Left lobe of liver (tissue), 2 donors: Measurements from ENCODE around the gene NCL. TPM values are rescaled to one million over a fixed set of nuclear protein-coding genes. Genes with fewer than 3 reads are reported as not detected.

Experiments
- ATAC-seq: fragments of 200-7000 bp; cut with Tn5 transposase; one replicate; pipeline ENCODE4 v1.9.1; 2020; ENCODE audit warnings: mild to moderate bottlenecking, moderate library complexity
- DNase-seq: peaks from one replicate; pipeline ENCODE4 v3.0.0-alpha.2; 2020; ENCODE audit warnings: low spot score
- total RNA-seq: library from RNA; stranded (reverse); gene quantifications from one replicate; pipeline ENCODE4 v1.2.1, GENCODE V29; 2021
- donor health status: DM: no; HTN: no; CAD: no; lungs with moderate emphysema.
- donor health status: DM: no; HTN: yes; CAD: no.

The NCL gene
- 126 TPM for total RNA-seq

GRCh38 chr2:231463698-231464575 is at the start of gene NCL:
Gene NCL (minus strand): TSS chr2:231464484. CDS start chr2:231464353, 131 bp downstream.
- peak; percentile 77 for DNase-seq

GRCh38 chr2:231513746-231514224 is 49.5 kb upstream of the NCL start:
- no peak for DNase-seq

More at GRCh38 chr2:231463698-231464575, at the start of gene NCL:
- ATAC-seq: peak; percentile 58

GRCh38 chr2:231512222-231512621 is 47.9 kb upstream of the NCL start:
- ATAC-seq: no peak
- no peak for DNase-seq

More at GRCh38 chr2:231513746-231514224, 49.5 kb upstream of the NCL start:
- no peak for ATAC-seq

GRCh38 chr2:231503766-231504165 is 39.5 kb upstream of the NCL start:
- ATAC-seq: no peak
- DNase-seq: no peak

- DNase-seq (no peak), ATAC-seq (no peak)
Observed at GRCh38 chr2:231502596-231502995, 38.3 kb upstream of the NCL start.

GRCh38 chr2:231497651-231498050 is 33.4 kb upstream of the NCL start:
- DNase-seq (no peak), ATAC-seq (no peak)

GRCh38 chr2:231494669-231495068 is 30.4 kb upstream of the NCL start:
- ATAC-seq: no peak
- DNase-seq: no peak

GRCh38 chr2:231490801-231491200 is 26.5 kb upstream of the NCL start:
- DNase-seq (no peak), ATAC-seq (no peak)

GRCh38 chr2:231489990-231490389 is 25.7 kb upstream of the NCL start:
- DNase-seq: no peak

GRCh38 chr2:231488331-231488730 is 24.0 kb upstream of the NCL start:
- ATAC-seq (no peak), DNase-seq (no peak)

More at GRCh38 chr2:231489990-231490389, 25.7 kb upstream of the NCL start:
- no peak for ATAC-seq

GRCh38 chr2:231486851-231487596 is 22.7 kb upstream of the NCL start:
- DNase-seq: no peak
- no peak for ATAC-seq

GRCh38 chr2:231483398-231484329 is 19.4 kb upstream of the NCL start:
- DNase-seq: peak; percentile 56
- peak; percentile 65 for ATAC-seq

GRCh38 chr2:231482806-231483391 is 18.6 kb upstream of the NCL start:
- peak; percentile 79 for DNase-seq
- peak; percentile 95 for ATAC-seq

- ATAC-seq (no peak), DNase-seq (no peak)
Observed at GRCh38 chr2:231480781-231481180, 16.5 kb upstream of the NCL start.

GRCh38 chr2:231479455-231479854 is 15.2 kb upstream of the NCL start:
- ATAC-seq (no peak), DNase-seq (no peak)

- DNase-seq: no peak
- no peak for ATAC-seq
Observed at GRCh38 chr2:231476920-231477319, 12.6 kb upstream of the NCL start.

- no peak for ATAC-seq
- no peak for DNase-seq
Observed at GRCh38 chr2:231475965-231476364, 11.7 kb upstream of the NCL start.

GRCh38 chr2:231472816-231473215 is 8.5 kb upstream of the NCL start:
- ATAC-seq: no peak
- no peak for DNase-seq

GRCh38 chr2:231470246-231470900 is 6.1 kb upstream of the NCL start:
- no peak for DNase-seq
- no peak for ATAC-seq

GRCh38 chr2:231469583-231469950 is 5.3 kb upstream of the NCL start:
- ATAC-seq (no peak), DNase-seq (no peak)
